K562 (cell line): ENCODE measurements around the gene SIGLEC6. TPM values are rescaled to one million over a fixed set of nuclear protein-coding genes. Genes with fewer than 3 reads are reported as not detected.

Experiments
- CC2D1A ChIP-seq: fragments of 450-650 bp; IDR thresholded peaks from 2 replicates; pipeline ENCODE4 v1.6.1; 2017; ENCODE audit warnings: mild to moderate bottlenecking
- CHD2 ChIP-seq: IDR thresholded peaks from 2 replicates; pipeline ENCODE4 v1.6.1; 2011; ENCODE audit warnings: low read depth, low read length
- ESRRB ChIP-seq: fragments of 250-450 bp; sonication (Bioruptor Pico); IDR thresholded peaks from 2 replicates; pipeline ENCODE4 v1.5.0; 2020; ENCODE audit warnings: mild to moderate bottlenecking, moderate library complexity, borderline replicate concordance
- MCM5 ChIP-seq: fragments of 450-650 bp; IDR thresholded peaks from 2 replicates; pipeline ENCODE4 v1.6.1; 2016; ENCODE audit warnings: low read depth
- MXI1 ChIP-seq: IDR thresholded peaks from 2 replicates; pipeline ENCODE4 v1.6.1; 2011; ENCODE audit warnings: low read depth, mild to moderate bottlenecking, improper control_type of control experiment, low read length
- NCOR1 ChIP-seq: fragments of 450-650 bp; IDR thresholded peaks from 2 replicates; pipeline ENCODE4 v1.6.1; 2016; ENCODE audit warnings: mild to moderate bottlenecking, moderate library complexity
- NFRKB ChIP-seq: fragments of 450-650 bp; IDR thresholded peaks from 2 replicates; pipeline ENCODE4 v1.6.1; 2016; ENCODE audit warnings: low read depth
- NR2C1 ChIP-seq, 2 experiments: fragments of 450-650 bp; IDR thresholded peaks; 2 replicates each; pipeline ENCODE4 v1.6.1; 2017; ENCODE audit warnings: mild to moderate bottlenecking in 2 of 2, antibody characterized with exemption in 1 of 2, inconsistent platforms in 1 of 2, missing compliant biosample characterization in 1 of 2, missing genetic modification characterization in 1 of 2
- RNF219 ChIP-seq: fragments of 250-450 bp; sonication (Bioruptor Pico); IDR thresholded peaks from 2 replicates; pipeline ENCODE4 v1.5.0; 2022; ENCODE audit warnings: mild to moderate bottlenecking
- SETDB1 ChIP-seq: IDR thresholded peaks from one replicate; pipeline ENCODE4 v1.6.1; 2012; ENCODE audit warnings: low read length, control low read depth, inconsistent platforms
- SMARCA4 ChIP-seq: fragments of 450-650 bp; IDR thresholded peaks from 2 replicates; pipeline ENCODE4 v1.6.1; 2016
- SRSF7 ChIP-seq: fragments of 200-400 bp; formaldehyde crosslinking; optimal IDR thresholded peaks from 2 replicates; pipeline ENCODE3; 2017; ENCODE audit warnings: mild to moderate bottlenecking, low read depth, low read length
- STAT5A ChIP-seq: IDR thresholded peaks from 2 replicates; pipeline ENCODE4 v1.6.1; 2012; ENCODE audit warnings: low read length, inconsistent platforms, borderline replicate concordance
- TEAD1 ChIP-seq, 2 experiments: fragments of 450-650 bp in 1 of 2; sonication (generic) in 1 of 2; formaldehyde crosslinking; IDR thresholded peaks; 2 replicates each; pipeline versions ENCODE4 v1.4.0 to v1.8.0; 2020 to 2022; ENCODE audit warnings: mild to moderate bottlenecking in 2 of 2, missing genetic modification reagents in 1 of 2
- TFE3 ChIP-seq: fragments of 450-650 bp; formaldehyde crosslinking; IDR thresholded peaks from 2 replicates; pipeline ENCODE4 v1.4.0; 2020; ENCODE audit warnings: mild to moderate bottlenecking, mixed read lengths
- TRIM28 ChIP-seq: fragments of 450-650 bp; IDR thresholded peaks from 2 replicates; pipeline ENCODE4 v1.6.1; 2017
- XRCC3 ChIP-seq: fragments of 450-650 bp; IDR thresholded peaks from 2 replicates; pipeline ENCODE4 v1.6.1; 2017; ENCODE audit warnings: mild to moderate bottlenecking, moderate library complexity
- ZKSCAN1 ChIP-seq: fragments of 150-350 bp; IDR thresholded peaks from 2 replicates; pipeline ENCODE4 v1.6.1; 2016; ENCODE audit warnings: low read depth, low read length
- ZKSCAN8 ChIP-seq: fragments of 200-800 bp; sonication (Bioruptor generic); IDR thresholded peaks from 2 replicates; pipeline ENCODE4 v1.6.1; 2016; ENCODE audit warnings: missing genetic modification characterization, missing compliant biosample characterization
- ZNF263 ChIP-seq: sonication (generic); formaldehyde crosslinking; IDR thresholded peaks from 2 replicates; pipeline ENCODE4 v1.8.0; 2022; ENCODE audit warnings: mild to moderate bottlenecking, missing genetic modification reagents, borderline replicate concordance
- ZNF354B ChIP-seq: fragments of 250-450 bp; sonication (Bioruptor Pico); IDR thresholded peaks from 2 replicates; pipeline ENCODE4 v1.4.0; 2020
- ZNF592 ChIP-seq: fragments of 450-650 bp; IDR thresholded peaks from 2 replicates; pipeline ENCODE4 v1.6.1; 2017; ENCODE audit warnings: antibody characterized with exemption, mild to moderate bottlenecking
- ZNF644 ChIP-seq: fragments of 200-800 bp; sonication (Bioruptor generic); IDR thresholded peaks from 2 replicates; pipeline ENCODE4 v1.6.1; 2016; ENCODE audit warnings: low read depth, missing genetic modification characterization, missing compliant biosample characterization
- polyA plus RNA-seq, 8 experiments: library from polyadenylated mRNA; depleted of rRNA in 4 of 8; stranded (reverse) in 5 of 8; unstranded in 3 of 8; fragments of >200 nt; fragmentation: Nextera tagmentation in 2 of 8; fragmentation: Illumina TruSeq in 1 of 8; extraction: Ambion mirVana in 2 of 8; extraction: Trizol in 1 of 8; gene quantifications; 2 replicates each; pipeline versions ENCODE4 v1.2.1 to v1.2.3, GENCODE V29; 2011 to 2014; ENCODE audit warnings: inconsistent platforms in 1 of 8, missing spikeins in 1 of 8
- total RNA-seq, 7 experiments: library from RNA; depleted of rRNA in 6 of 7; stranded (reverse); fragments of >200 nt in 6 of 7; fragmentation: Illumina TruSeq in 2 of 7; extraction: Trizol in 2 of 7; gene quantifications; 2 replicates each; pipeline versions ENCODE4 v1.2.1 to v1.2.3, GENCODE V29; 2011 to 2021; ENCODE audit warnings: low replicate concordance in 1 of 7

SIGLEC6 gene
- total and polyA plus RNA-seq, 9 of the 15 experiments (the other 6 are each of a cell fraction or from before 2014, with no cell fraction given), result 0.03 to 17.5 (median 0.71) TPM

GRCh38 chr19:51552996-51553725, 21.7 kb upstream of the SIGLEC6 start (continued):
- TF ChIP-seq ZNF592, result 0 out of 2 replicates have a peak, but pooled peaks have one; percentile 25
- TF ChIP-seq ZNF263 (CRISPR knock-in tag), result peak; percentile 98
- TF ChIP-seq MXI1, result peak; percentile 97
- peak; percentile 36; the same call in 1 of the 2 replicates for TF ChIP-seq CC2D1A
- peak; percentile 64 for TF ChIP-seq NCOR1
- no peak for TF ChIP-seq ESRRB (CRISPR knock-in tag)
- no peak for TF ChIP-seq RNF219 (CRISPR knock-in tag)
- no peak for TF ChIP-seq XRCC3
- peak; percentile 63 for TF ChIP-seq SETDB1
- TF ChIP-seq ZKSCAN1, result peak; percentile 73; the same call in 1 of the 2 replicates
- 0 out of 2 replicates have a peak, but pooled peaks have one; percentile 26 for TF ChIP-seq CHD2
- no peak for TF ChIP-seq STAT5A
- TF ChIP-seq ZNF354B (CRISPR knock-in tag), result no peak
- TF ChIP-seq ZKSCAN8, result no peak
- no peak for TF ChIP-seq TFE3 (CRISPR knock-in tag)
- peak; percentile 71 for TF ChIP-seq SMARCA4
- TF ChIP-seq TRIM28, result peak; percentile 77; the same call in 1 of the 2 replicates
- no peak for TF ChIP-seq SRSF7
- no peak for TF ChIP-seq NR2C1 (IDR thresholded peaks at IDR 0.05)
- TF ChIP-seq NR2C1 (tag; IDR thresholded peaks at IDR 0.05), result no peak
- no peak for TF ChIP-seq NFRKB
- TF ChIP-seq MCM5, result no peak
- TF ChIP-seq TEAD1 (CRISPR knock-in tag; IDR thresholded peaks at IDR 0.05), result peak in 1 of 2 experiments; percentile 94; a peak in 2 of 4 replicates
- TF ChIP-seq ZNF644 (tag), result peak; percentile 84
